Kidney glomerular epithelial cell (primary cell): ENCODE results near the gene BFSP2.
"Not testable (repeated sequence)": the region's sequence is repeated elsewhere in the genome, so short reads cannot be mapped to it uniquely, and the experiment has no call there.

Experiments used
- DNase-seq: peaks from one replicate; lab custom pipeline; 2025; lab: John Stamatoyannopoulos, UW

BFSP2 gene

GRCh38 chr3:133457465-133458067, 57.7 kb downstream of the BFSP2 start:
- DNase-seq: no peak

- peak; percentile 46 for DNase-seq
Observed at GRCh38 chr3:133459400-133459799, 59.5 kb downstream of the BFSP2 start.

DNA sequence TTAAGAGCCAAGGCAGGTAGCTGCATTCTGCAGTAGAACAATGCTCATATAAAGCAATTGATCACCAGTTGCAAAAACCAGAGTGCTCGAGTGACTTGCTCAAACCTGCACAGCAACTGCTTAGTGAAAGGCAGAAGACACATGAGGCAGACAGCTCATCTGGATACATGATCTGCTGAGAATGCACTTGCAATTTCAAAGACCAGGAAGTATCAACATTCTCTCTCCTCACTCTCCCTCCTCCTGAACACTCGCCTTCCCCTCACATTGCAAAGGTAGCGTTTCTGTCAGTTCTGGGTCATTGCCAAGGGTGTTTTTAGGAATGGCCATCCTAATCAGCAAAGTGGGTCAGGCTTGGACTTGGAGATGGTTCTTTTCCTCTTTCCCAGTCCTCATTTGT, 61.0 kb downstream of the BFSP2 start:
- DNase-seq: no peak

DNA sequence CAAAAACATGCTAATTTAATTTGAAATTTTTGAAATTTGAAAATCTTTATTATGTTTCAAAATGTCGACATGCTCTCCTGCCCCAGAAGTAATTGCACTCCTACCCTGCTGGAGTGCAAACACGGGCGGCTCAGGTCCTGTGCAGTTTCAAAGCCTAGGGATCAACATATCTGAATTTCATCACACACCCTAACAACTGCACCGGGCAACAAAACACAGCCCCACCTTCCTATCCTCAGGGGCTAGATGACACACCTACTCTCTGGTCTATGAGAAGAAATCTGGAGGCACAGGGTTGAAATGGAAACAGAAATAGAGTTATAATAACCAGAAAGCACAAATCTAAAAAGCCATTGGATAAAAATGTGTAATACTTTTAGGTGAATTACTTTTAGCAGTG, 61.4 kb downstream of the BFSP2 start:
- DNase-seq: no peak

- DNase-seq: no peak
Observed at GRCh38 chr3:133463347-133463860, 63.5 kb downstream of the BFSP2 start.

GRCh38 chr3:133464573-133464972, 64.7 kb downstream of the BFSP2 start:
- peak; percentile 22 for DNase-seq

GRCh38 chr3:133466531-133467386, 66.9 kb downstream of the BFSP2 start:
- no peak for DNase-seq

GRCh38 chr3:133467780-133468179, 67.9 kb downstream of the BFSP2 start:
- no peak for DNase-seq

GRCh38 chr3:133468251-133468721, 68.4 kb downstream of the BFSP2 start:
- DNase-seq: no peak

GRCh38 chr3:133469140-133469731, 69.4 kb downstream of the BFSP2 start:
- DNase-seq: no peak

GRCh38 chr3:133472242-133472641, 72.4 kb downstream of the BFSP2 start:
- no peak for DNase-seq

- no peak for DNase-seq
Observed at GRCh38 chr3:133472889-133473288, 73.0 kb downstream of the BFSP2 start.

DNA sequence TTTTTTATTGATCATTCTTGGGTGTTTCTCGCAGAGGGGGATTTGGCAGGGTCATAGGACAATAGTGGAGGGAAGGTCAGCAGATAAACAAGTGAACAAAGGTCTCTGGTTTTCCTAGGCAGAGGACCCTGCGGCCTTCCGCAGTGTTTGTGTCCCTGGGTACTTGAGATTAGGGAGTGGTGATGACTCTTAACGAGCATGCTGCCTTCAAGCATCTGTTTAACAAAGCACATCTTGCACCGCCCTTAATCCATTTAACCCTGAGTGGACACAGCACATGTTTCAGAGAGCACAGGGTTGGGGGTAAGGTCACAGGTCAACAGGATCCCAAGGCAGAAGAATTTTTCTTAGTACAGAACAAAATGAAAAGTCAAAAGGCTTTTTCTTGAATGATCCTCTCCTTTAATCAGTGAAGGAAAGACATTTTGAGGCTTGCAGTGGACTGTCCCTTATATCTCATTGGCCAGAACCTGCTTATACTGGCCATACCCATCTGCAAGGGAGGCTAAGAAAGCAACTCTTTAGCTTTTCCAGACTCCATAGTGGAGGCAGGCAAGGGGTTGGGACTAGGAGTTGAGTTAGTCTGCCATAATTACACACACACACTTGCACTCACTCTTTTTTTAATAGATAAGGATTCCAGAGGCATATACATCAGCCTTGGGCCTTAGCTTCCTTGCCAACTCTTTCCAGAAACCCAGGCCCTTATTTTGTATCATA, 73.8 kb downstream of the BFSP2 start:
- not testable (repeated sequence) for DNase-seq

GRCh38 chr3:133474251-133474801, 74.5 kb downstream of the BFSP2 start:
- no peak for DNase-seq

DNA sequence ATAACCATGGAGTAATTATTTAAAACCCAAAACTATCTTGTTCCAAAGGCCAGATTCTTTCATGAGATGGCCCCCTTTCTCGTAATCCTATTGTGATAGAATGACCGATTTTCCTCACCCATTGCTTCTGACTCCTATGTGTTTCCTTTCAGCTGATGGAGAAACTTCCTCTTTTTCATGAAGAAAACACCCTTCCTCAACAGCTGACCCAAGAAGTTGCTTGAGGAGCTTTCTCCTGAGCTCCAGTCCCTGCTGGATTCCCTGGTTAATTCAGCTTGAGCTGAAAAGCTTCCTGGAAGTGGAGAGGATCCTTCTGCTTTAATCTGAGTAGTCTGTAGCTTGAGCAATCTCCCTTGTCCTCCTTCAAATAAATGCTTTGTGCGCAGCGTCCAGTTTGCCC, 75.0 kb downstream of the BFSP2 start:
- no peak for DNase-seq

- DNase-seq: no peak
Observed at GRCh38 chr3:133475245-133476010, 75.6 kb downstream of the BFSP2 start.

DNA sequence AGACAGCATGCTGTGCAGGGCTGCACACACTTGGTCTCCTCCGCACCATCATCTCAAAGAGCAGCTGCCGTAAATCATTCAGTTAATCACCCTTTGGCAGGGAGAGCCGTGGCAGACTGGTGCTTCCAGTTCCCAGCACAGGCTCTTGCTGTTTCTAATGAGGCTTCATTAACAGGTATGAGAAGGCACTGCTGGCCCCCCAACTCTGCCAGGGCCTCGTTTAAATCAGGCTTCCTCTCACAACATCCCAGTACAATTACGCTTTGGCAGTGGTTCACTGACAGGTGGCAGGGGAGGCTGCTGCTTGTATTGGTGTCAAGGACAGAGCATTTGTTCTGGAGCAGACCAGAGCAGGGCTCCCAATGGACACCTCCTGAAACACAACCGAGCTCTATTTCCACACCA, 77.1 kb downstream of the BFSP2 start:
- no peak for DNase-seq

DNA sequence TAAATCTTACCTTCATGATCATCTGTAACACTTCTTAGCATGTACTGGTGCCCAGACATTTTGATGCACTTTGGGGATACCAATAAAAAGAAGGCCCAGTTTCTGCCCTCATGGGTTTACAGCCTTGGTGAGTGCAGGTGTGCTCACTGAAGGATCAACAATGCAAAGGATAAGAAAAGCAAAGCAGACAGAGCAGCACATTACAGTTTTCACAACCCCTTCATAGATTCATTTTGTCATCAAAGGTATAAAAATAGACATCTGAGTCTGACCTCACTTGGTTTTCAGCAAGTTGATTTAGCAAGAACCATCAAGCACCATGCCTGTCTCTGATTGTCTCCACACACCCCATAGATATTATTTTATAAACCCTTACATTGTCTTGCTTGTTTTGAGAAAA, 77.6 kb downstream of the BFSP2 start:
- no peak for DNase-seq

- no peak for DNase-seq
Observed at GRCh38 chr3:133478624-133479023, 78.8 kb downstream of the BFSP2 start.

DNA sequence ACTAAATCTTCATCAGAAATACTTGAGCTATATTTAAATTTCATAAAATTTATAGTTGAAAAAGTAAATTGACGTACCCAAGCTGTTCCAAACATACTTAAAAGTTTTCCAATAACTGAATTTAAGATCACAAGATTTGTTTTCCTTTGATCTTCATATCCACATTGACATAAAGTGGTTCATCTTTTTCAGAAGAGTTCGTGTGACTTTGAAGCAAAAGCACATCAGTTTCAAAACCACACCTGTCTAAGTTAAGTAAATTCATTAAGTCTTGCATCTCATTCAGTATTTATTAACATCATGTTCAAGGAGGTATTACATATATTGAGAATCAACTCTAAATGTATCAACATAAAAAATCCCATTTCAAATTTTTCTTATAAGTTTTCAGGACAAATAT, 79.5 kb downstream of the BFSP2 start:
- DNase-seq: no peak
